H9 (cell line): Measurements from ENCODE around the gene AKR7A2. TPM values are rescaled to one million over a fixed set of nuclear protein-coding genes. Genes with fewer than 3 reads are reported as not detected.
A peak's percentile ranks its signal among the peaks of the same experiment; 100 is the strongest.
"Not testable (repeated sequence)": the region's sequence is repeated elsewhere in the genome, so short reads cannot be mapped to it uniquely, and the experiment has no call there.

Source experiments
- DNase-seq: peaks from one replicate; pipeline ENCODE4 v3.0.0-alpha.2; 2017
- H2AFZ ChIP-seq: one replicate; pipeline ENCODE4 v1.6.1; 2013; ENCODE audit warnings: mild to moderate bottlenecking, low read length, control low read depth, moderate library complexity
- H2AK5ac ChIP-seq: 2 replicates; pipeline ENCODE4 v1.6.1; 2013; ENCODE audit warnings: low read length, control low read depth, mixed read lengths; ENCODE audit not compliant: insufficient read length
- H2BK120ac ChIP-seq: one replicate; pipeline ENCODE4 v1.6.1; 2013; ENCODE audit warnings: low read depth, mild to moderate bottlenecking, low read length, control low read depth, inconsistent platforms; ENCODE audit not compliant: poor library complexity, severe bottlenecking
- H2BK12ac ChIP-seq: 2 replicates; pipeline ENCODE4 v1.6.1; 2013; ENCODE audit warnings: low read length, control low read depth, mixed read lengths, low read depth; ENCODE audit not compliant: insufficient read length
- H2BK15ac ChIP-seq: 2 replicates; pipeline ENCODE4 v1.6.1; 2013; ENCODE audit warnings: low read depth, low read length, control low read depth
- H2BK20ac ChIP-seq: one replicate; pipeline ENCODE4 v1.6.1; 2013; ENCODE audit warnings: low read depth, mild to moderate bottlenecking, low read length, control low read depth, inconsistent platforms; ENCODE audit not compliant: poor library complexity, severe bottlenecking
- H2BK5ac ChIP-seq: 2 replicates; pipeline ENCODE4 v1.6.1; 2013; ENCODE audit warnings: low read length, control low read depth, mixed read lengths; ENCODE audit not compliant: insufficient read length
- H3K14ac ChIP-seq: 2 replicates; pipeline ENCODE4 v1.6.1; 2013; ENCODE audit warnings: low read length, control low read depth; ENCODE audit not compliant: insufficient read depth
- H3K18ac ChIP-seq: 2 replicates; pipeline ENCODE4 v1.6.1; 2013; ENCODE audit warnings: low read depth, mild to moderate bottlenecking, mixed read lengths, low read length, control low read depth; ENCODE audit not compliant: insufficient read length
- H3K23ac ChIP-seq: 2 replicates; pipeline ENCODE4 v1.6.1; 2013; ENCODE audit warnings: low read length, control low read depth, mixed read lengths, low read depth; ENCODE audit not compliant: insufficient read length
- H3K23me2 ChIP-seq: 2 replicates; pipeline ENCODE4 v1.6.1; 2013; ENCODE audit warnings: low read depth, mild to moderate bottlenecking, mixed read lengths, low read length, control low read depth; ENCODE audit not compliant: insufficient read length, poor library complexity, severe bottlenecking
- H3K27ac ChIP-seq: 2 replicates; pipeline ENCODE4 v1.5.1; 2013; ENCODE audit warnings: low read length, control low read depth, mixed read lengths, low read depth; ENCODE audit not compliant: insufficient read length
- H3K27me3 ChIP-seq: 2 replicates; pipeline ENCODE4 v1.6.1; 2013; ENCODE audit warnings: low read length, control low read depth, inconsistent platforms; ENCODE audit not compliant: insufficient read depth
- H3K4ac ChIP-seq: 2 replicates; pipeline ENCODE4 v1.6.1; 2013; ENCODE audit warnings: low read depth, mild to moderate bottlenecking, control low read depth, inconsistent platforms, low read length, moderate library complexity
- H3K4me1 ChIP-seq: 2 replicates; pipeline ENCODE4 v1.6.1; 2013; ENCODE audit warnings: low read length, control low read depth, inconsistent platforms; ENCODE audit not compliant: insufficient read depth
- H3K4me2 ChIP-seq: 2 replicates; pipeline ENCODE4 v1.6.1; 2013; ENCODE audit warnings: low read length, control low read depth, mixed read lengths; ENCODE audit not compliant: insufficient read length, insufficient read depth
- H3K56ac ChIP-seq: 2 replicates; pipeline ENCODE4 v1.6.1; 2013; ENCODE audit warnings: low read depth, mild to moderate bottlenecking, mixed read lengths, low read length, control low read depth; ENCODE audit not compliant: insufficient read length
- H3K79me1 ChIP-seq: 2 replicates; pipeline ENCODE4 v1.6.1; 2013; ENCODE audit warnings: low read depth, mild to moderate bottlenecking, moderate library complexity, low read length, control low read depth, inconsistent platforms; ENCODE audit not compliant: insufficient read depth, poor library complexity, severe bottlenecking
- H3K79me2 ChIP-seq: 2 replicates; pipeline ENCODE4 v1.6.1; 2013; ENCODE audit warnings: low read length, control low read depth, inconsistent platforms; ENCODE audit not compliant: insufficient read depth
- H3K9ac ChIP-seq: 2 replicates; pipeline ENCODE4 v1.6.1; 2013; ENCODE audit warnings: low read length, control low read depth, mixed read lengths; ENCODE audit not compliant: insufficient read length; ENCODE audit errors: extremely low read depth
- H3K9me3 ChIP-seq: one replicate; pipeline ENCODE4 v1.6.1; 2013; ENCODE audit warnings: low read depth, low read length, inconsistent platforms; ENCODE audit not compliant: control insufficient read depth
- H3T11ph ChIP-seq: one replicate; pipeline ENCODE4 v1.6.1; 2013; ENCODE audit warnings: mild to moderate bottlenecking, low read length, control low read depth, inconsistent platforms
- H4K20me1 ChIP-seq: one replicate; pipeline ENCODE4 v1.6.1; 2013; ENCODE audit not compliant: control insufficient read depth, insufficient read length, insufficient read depth
- H4K5ac ChIP-seq: 2 replicates; pipeline ENCODE4 v1.6.1; 2013; ENCODE audit warnings: low read depth, mild to moderate bottlenecking, mixed read lengths, low read length, control low read depth; ENCODE audit not compliant: insufficient read length
- H4K8ac ChIP-seq: replicated peaks from 2 replicates; pipeline ENCODE4 v1.6.1; 2013; ENCODE audit warnings: low read length, control low read depth, mixed read lengths, low read depth; ENCODE audit not compliant: insufficient read length
- H4K91ac ChIP-seq: 2 replicates; pipeline ENCODE4 v1.6.1; 2013; ENCODE audit warnings: low read depth, mild to moderate bottlenecking, moderate library complexity, mixed read lengths, low read length, control low read depth; ENCODE audit not compliant: insufficient read length
- H3K27ac Mint-ChIP-seq, 3 experiments: 2 replicates in 2 of 3; 3 replicates in 1 of 3; pipeline ENCODE4 v1.8.0; 2020 to 2021; ENCODE audit warnings: mixed read lengths in 3 of 3, mild to moderate bottlenecking in 1 of 3, moderate library complexity in 1 of 3
- H3K27me3 Mint-ChIP-seq: 2 replicates; pipeline ENCODE4 v1.8.0; 2021; ENCODE audit warnings: low read depth, mild to moderate bottlenecking, moderate library complexity, mixed read lengths
- H3K36me3 Mint-ChIP-seq, 3 experiments: 2 replicates in 2 of 3; 3 replicates in 1 of 3; pipeline ENCODE4 v1.8.0; 2020 to 2021; ENCODE audit warnings: low read depth in 3 of 3, mixed read lengths in 3 of 3; ENCODE audit not compliant: insufficient read depth in 1 of 3
- H3K4me1 Mint-ChIP-seq, 2 experiments: 2 replicates each; pipeline ENCODE4 v1.8.0; 2020; ENCODE audit warnings: mixed read lengths in 2 of 2
- H3K4me3 Mint-ChIP-seq, 2 experiments: 2 replicates in 1 of 2; 3 replicates in 1 of 2; pipeline ENCODE4 v1.8.0; 2020 to 2021; ENCODE audit warnings: mild to moderate bottlenecking in 2 of 2, mixed read lengths in 2 of 2, moderate library complexity in 1 of 2
- H3K9me3 Mint-ChIP-seq, 2 experiments: 2 replicates in 1 of 2; 3 replicates in 1 of 2; pipeline ENCODE4 v1.8.0; 2020; ENCODE audit warnings: mild to moderate bottlenecking in 2 of 2, mixed read lengths in 2 of 2, moderate library complexity in 1 of 2
- WGBS: extraction: QIAGEN DNeasy Blood & Tissue Kit; methylation state at CpG from one replicate; pipeline ENCODE4 v1.1.7; 2013; ENCODE audit warnings: missing lambda C conversion rate, low lambda C conversion rate, mixed read lengths; ENCODE audit not compliant: insufficient read length; ENCODE audit errors: extremely low coverage; 5-methylcytosine and 5-hydroxymethylcytosine counted together
- total RNA-seq: library from RNA; stranded (reverse); gene quantifications from 2 replicates; pipeline ENCODE4 v1.2.1, GENCODE V29; 2021
- TF ChIP-seq, protein P1 (sequence below): fragments of 200-600 bp; sonication (generic); conservative IDR thresholded peaks from 3 replicates; pipeline ENCODE4 v1.8.0; 2021; ENCODE audit warnings: antibody characterized with exemption, mild to moderate bottlenecking

AKR7A2 gene
- total RNA-seq, 1 experiment from 2014 or later = 50.3 TPM

DNA sequence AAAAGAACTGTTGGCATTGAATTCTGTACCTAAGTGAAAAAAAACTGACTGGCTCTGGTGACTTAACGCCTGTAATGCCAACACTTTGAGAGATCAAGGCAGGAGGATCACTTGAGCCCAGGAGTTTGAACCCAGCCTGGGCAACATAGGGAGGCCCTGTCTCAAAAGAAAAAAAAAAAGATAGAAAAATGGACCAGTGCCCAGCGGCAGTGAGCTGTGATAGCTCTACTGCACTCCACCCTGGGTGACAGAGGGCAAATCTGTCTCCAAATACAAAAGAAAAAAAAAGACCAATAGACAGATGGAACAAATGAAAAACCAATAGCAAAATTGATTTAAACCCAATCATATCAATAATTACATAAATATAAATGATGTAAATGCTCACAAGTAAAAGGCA lies 22.7 kb downstream of the AKR7A2 start:
- no peak overlapping the region for H4K5ac ChIP-seq
- no peak overlapping the region for H4K91ac ChIP-seq
- no CpG with 5 or more reads among the region's 2 CpGs for WGBS
- no peak overlapping the region for H2BK12ac ChIP-seq
- no peak overlapping the region for H3K56ac ChIP-seq
- H3K23ac ChIP-seq = no peak overlapping the region
- no peaks in the 10 kb centered on the region for H3K79me2 ChIP-seq
- H3K4ac ChIP-seq = no peak overlapping the region
- H3K4me1 ChIP-seq = no peaks in the 10 kb centered on the region
- H3K23me2 ChIP-seq = peaks cover 5% of the 10 kb centered on the region
- no peak overlapping the region for H2BK20ac ChIP-seq
- H4K8ac ChIP-seq = no peak overlapping the region
- no peak overlapping the region for H3K27ac Mint-ChIP-seq
- H3K18ac ChIP-seq = no peak overlapping the region
- no peak overlapping the region for H2BK15ac ChIP-seq
- peak overlapping the region; percentile 52 to 69 for H3K4me3 Mint-ChIP-seq
- H2BK5ac ChIP-seq = no peak overlapping the region
- no peaks in the 10 kb centered on the region for H4K20me1 ChIP-seq
- peak overlapping the region; percentile 44 for H3K4me2 ChIP-seq
- H3K79me1 ChIP-seq = no peaks in the 10 kb centered on the region
- H3K9me3 ChIP-seq = peaks cover under 1% of the 10 kb centered on the region
- H3K27ac ChIP-seq = no peak overlapping the region
- peaks cover 35% of the 10 kb centered on the region for H3K27me3 Mint-ChIP-seq
- no peak overlapping the region for H2BK120ac ChIP-seq
- H3K9ac ChIP-seq = no peak overlapping the region
- no peak overlapping the region for H2AK5ac ChIP-seq
- no peak overlapping the region for H3K14ac ChIP-seq
- H3K36me3 Mint-ChIP-seq = peaks cover 7 to 12% (median 12%) of the 10 kb centered on the region in 3 experiments
- H3K4me1 Mint-ChIP-seq = peaks cover 3 to 7% of the 10 kb centered on the region in 2 experiments
- TF ChIP-seq, protein P1, sequence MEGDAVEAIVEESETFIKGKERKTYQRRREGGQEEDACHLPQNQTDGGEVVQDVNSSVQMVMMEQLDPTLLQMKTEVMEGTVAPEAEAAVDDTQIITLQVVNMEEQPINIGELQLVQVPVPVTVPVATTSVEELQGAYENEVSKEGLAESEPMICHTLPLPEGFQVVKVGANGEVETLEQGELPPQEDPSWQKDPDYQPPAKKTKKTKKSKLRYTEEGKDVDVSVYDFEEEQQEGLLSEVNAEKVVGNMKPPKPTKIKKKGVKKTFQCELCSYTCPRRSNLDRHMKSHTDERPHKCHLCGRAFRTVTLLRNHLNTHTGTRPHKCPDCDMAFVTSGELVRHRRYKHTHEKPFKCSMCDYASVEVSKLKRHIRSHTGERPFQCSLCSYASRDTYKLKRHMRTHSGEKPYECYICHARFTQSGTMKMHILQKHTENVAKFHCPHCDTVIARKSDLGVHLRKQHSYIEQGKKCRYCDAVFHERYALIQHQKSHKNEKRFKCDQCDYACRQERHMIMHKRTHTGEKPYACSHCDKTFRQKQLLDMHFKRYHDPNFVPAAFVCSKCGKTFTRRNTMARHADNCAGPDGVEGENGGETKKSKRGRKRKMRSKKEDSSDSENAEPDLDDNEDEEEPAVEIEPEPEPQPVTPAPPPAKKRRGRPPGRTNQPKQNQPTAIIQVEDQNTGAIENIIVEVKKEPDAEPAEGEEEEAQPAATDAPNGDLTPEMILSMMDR = no peak
- H3K9me3 Mint-ChIP-seq = peaks cover 17 to 20% of the 10 kb centered on the region in 2 experiments
- H3K27me3 ChIP-seq = no peaks in the 10 kb centered on the region; the same call in 1 of the 2 replicates
- H3T11ph ChIP-seq = no peak overlapping the region
- H2AFZ ChIP-seq = no peak overlapping the region
- no peak for DNase-seq

GRCh38 chr1:19288324-19289241 lies 23.4 kb downstream of the AKR7A2 start, which contains the start of gene AKR7A3:
Gene AKR7A3 (minus strand): TSS chr1:19288770. CDS start chr1:19288709, 61 bp downstream.
- H4K8ac ChIP-seq, H3K27ac Mint-ChIP-seq, H3K36me3 Mint-ChIP-seq, H3T11ph ChIP-seq, H2BK120ac ChIP-seq, H2BK15ac ChIP-seq, H2AFZ ChIP-seq, H2AK5ac ChIP-seq, H3K18ac ChIP-seq, H4K5ac ChIP-seq, H3K9ac ChIP-seq, H3K23me2 ChIP-seq, H3K56ac ChIP-seq, H3K79me2 ChIP-seq, H2BK12ac ChIP-seq, H2BK5ac ChIP-seq, H3K27ac ChIP-seq, H3K9me3 ChIP-seq, H4K20me1 ChIP-seq, H3K4ac ChIP-seq, H3K4me1 ChIP-seq, H4K91ac ChIP-seq, H2BK20ac ChIP-seq, H3K14ac ChIP-seq, H3K79me1 ChIP-seq, H3K23ac ChIP-seq, H3K27me3 ChIP-seq, H3K4me1 Mint-ChIP-seq: not testable (repeated sequence)
- WGBS = no CpG with 5 or more reads among the region's 82 CpGs
- H3K27me3 Mint-ChIP-seq = peaks cover 35% of the 10 kb centered on the region
- H3K9me3 Mint-ChIP-seq = peaks cover 10 to 15% of the 10 kb centered on the region in 2 experiments
- DNase-seq = peak; percentile 58
- peak within 1 kb of the TSS; percentile 44 for H3K4me2 ChIP-seq
- peak within 1 kb of the TSS; percentile 52 to 69 for H3K4me3 Mint-ChIP-seq
